ENCODE results near the gene NOTCH1.
A peak's percentile ranks its signal among the peaks of the same experiment; 100 is the strongest.

The NOTCH1 gene

DNA sequence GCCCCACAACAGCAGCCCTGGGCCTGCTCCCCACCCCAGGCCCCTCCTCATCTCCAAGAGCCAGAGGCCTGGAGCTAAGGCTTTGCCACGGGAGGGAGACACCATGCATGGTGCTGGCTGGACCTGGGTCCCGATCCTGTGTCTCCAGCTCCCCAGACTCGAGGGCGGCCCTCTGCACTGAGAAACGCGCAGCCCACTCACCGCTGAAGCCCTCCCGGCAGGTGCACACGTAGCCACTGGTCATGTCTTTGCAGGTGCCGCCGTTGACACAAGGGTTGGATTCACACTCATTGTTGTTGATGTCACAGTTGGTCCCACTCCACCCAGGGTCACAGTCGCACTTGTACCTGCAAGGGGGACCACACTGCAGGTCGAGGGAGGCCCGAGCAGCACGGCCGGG, 32.7 kb downstream of the NOTCH1 start:
- no peak for DNase-seq

- no peak for DNase-seq
Observed at GRCh38 chr9:136512651-136513071, 33.2 kb downstream of the NOTCH1 start.

DNA sequence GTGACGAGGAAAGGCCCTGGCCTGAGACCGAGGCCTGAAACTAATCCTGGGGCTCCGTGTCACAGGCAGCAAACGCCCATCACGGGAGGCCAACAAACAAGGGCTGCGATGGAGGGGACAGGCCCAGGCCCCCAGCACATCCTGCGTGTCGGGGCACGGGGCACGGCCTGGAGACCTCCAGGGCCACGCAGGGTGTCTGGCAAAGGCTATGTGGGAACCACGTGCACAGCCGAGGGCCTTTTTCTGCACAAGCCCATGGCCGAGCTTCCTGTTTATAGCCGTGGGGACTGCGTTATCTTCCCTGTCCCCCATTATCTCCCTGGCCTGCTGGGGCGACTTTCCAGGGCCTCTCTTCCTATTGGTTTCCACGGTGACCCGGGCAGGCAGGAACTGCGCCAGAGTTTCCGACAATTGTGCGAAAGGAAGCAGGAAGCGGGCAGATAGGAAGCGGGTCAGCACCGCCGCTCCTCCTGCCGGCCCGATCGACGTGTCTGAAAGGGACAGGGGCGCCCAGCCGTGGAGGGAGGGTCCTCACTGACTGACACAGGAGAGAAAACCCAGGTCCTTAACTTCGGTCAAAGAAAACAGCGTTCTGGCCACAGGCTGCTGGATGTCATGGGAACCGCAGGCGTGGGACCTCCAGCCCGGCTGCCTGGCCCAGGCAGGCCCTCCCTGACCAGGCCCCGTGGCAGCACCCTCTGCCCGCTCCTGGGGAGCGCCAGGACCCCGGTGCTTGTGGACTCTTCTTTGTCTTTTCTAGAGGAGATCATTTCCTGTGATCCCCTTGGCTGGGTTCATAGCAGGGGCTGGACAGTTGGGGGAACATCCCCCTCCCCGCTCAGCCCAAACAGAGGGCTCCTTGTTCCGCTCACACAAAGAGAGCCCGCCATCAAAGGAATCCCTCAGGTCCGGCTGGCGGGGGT, 33.9 kb downstream of the NOTCH1 start:
- no peak for DNase-seq

DNA sequence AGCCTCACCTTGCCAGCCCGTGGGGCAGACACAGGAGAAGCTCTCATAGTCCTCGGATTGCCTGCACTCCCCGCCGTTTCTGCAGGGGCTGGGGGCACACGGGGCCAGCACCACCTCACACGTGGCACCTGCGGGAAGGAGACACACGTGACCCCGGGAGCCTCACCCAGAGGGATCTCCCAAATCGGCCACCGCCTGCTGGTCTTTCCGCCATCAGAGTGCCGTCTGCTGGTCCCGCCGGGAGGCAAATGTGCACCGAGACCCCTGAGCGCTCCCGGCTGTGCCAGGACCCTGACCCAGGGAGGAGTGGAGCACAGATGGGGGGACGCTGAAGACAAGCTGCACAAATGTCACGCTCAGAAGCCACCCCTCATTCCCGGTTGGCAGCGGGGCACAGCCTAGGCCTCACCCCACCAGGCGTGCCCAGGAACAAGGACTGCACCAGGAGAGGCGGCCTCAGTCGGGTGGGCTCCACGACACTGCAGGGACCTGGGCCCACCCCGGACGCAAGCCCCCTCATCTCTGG, 34.6 kb downstream of the NOTCH1 start:
- no peak for DNase-seq

DNA sequence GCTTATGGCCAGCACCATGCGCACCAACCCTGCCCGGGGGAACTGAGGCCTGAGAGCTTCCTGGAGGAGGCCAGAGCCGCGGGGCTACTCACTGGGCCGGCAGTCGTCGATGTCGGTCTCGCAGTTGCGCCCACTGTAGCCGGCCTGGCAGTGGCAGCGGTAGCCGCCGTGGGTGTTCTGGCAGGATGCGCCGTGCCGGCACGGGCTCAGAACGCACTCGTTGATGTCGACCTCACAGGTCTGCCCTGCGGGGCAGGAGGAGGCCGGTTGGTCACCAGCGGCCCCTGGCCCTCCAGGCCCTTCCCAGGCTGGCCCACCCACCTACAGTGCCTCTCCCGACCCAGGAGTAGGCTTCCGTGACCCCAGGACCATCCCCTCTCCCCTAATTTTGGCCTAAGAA, 35.3 kb downstream of the NOTCH1 start:
- DNase-seq = no peak

DNA sequence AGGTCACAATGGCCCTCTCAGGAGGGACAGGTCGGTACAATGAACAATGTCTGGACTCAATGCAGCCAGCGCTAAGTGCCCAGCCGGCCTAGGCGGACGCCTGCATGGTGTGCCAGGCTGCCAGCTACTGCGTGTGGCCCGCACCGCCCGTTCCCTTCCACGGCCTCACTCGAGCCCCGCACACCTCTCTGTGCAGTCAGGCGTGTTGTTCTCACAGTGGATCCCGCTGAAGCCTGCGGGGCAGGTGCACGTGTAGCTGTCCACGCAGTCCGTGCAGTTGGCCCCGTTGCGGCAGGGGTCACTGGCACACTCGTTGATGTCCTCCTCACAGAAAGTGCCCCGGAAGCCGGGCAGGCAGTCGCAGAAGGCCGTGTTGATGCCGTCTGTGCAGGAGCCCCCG, 36.3 kb downstream of the NOTCH1 start:
- DNase-seq = no peak

GRCh38 chr9:136508729-136509500, 36.9 kb downstream of the NOTCH1 start:
- peak; percentile 12 for DNase-seq

DNA sequence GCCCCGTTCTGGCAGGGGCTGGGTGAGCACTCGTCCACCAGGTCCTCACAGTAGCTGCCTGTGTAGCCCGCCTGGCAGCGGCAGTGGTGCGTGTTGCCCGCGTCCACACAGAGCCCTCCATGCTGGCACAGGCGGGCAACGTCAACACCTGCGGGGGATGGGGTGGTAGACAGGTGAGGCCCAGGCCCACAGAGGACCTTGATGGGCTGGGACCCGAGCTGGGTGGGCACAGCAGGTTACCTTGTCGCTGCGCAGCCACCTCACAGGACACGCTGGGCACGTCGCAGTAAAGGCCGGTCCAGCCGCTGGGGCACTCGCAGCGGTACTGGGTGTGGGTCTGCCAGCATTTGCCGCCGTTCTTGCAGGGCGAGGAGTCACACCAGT, 37.9 kb downstream of the NOTCH1 start:
- no peak for DNase-seq

DNA sequence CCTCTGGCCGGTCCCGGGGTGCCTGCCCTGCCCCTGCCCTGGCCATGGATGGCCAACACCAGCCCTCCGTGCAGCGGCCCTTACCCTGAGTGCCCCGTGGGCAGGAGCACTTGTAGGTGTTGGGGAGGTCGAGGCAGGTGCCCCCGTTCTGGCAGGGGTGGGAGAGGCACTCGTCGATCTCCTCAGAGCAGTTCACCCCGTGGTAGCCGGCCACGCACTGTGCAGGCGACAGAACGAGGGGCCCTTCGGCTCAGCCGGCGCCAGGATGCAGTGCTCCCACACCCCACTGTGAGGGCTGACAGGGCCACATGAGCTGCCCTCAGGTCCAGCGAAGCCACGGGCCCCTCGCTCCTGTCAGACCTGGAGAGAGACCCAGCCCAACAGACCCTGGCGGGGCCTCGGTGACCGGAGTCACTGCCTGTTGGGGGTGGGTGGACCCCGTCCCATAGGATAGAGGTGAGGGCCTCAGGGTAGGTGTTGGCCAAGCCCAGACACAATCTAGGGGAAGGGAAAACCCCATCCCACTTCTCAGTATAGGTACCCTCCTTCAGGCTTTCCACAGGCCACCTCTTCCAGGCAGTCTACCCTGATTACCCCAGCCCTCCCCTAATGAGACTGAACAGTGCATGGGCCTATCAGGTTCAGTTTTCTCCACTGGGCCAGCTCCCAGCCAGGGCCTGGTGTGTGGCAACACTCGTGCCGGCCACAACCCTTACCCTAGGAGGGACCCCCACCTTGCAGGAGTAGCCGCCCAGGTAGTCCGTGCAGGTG, 38.4 kb downstream of the NOTCH1 start:
- DNase-seq = no peak

GRCh38 chr9:136506425-136506824, 39.4 kb downstream of the NOTCH1 start:
- no peak for DNase-seq

DNA sequence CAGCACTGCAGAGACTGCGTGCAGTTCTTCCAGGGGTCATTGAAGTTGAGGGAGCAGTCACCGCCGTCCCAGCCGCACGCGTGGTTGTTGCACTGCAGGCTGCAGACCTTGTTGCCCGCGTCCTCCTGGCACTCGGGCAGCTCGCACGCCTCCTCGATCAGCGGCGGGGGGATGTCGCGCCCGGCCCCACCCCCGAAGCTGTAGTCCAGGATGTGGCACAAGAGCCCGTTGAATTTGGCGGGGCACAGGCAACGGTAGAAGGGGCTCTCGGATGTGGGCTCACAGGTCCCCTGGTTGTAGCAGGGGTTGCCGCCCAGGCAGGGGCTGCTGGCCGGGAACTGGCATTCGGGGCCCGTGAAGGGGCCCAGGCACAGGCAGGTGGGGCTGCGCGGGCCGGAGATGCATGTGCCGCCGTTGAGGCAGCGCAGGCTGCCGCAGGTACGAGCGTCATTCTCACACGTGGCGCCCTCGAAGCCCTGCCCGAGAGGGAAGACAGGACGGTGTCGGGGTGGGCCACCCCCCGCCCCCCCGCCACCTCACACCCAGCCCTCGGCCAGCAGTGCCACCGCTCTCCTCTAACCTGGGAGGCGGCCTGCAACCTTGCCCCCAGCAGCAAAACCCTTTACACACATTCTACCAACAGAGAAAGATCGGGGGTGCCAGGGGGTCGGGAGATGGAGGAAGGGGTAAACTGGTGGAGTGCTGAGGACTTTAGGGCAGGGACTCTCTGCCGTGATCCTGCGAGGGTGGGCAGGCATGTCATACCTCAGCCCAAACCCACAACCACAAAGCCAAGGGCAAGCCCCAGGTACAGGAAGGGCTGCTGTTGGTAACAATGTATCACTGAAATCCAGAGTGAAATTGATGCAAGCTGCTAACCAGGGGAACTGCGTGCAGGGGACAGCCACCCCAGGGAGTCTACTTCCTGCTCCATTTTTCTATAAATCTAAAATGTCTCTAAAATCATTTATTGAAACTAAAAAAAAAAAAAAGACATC, 40.1 kb downstream of the NOTCH1 start:
- no peak for DNase-seq

GRCh38 chr9:136504512-136505348, 41.1 kb downstream of the NOTCH1 start:
- DNase-seq = no peak

- no peak for DNase-seq
Observed at GRCh38 chr9:136502940-136503550, 42.8 kb downstream of the NOTCH1 start.

DNA sequence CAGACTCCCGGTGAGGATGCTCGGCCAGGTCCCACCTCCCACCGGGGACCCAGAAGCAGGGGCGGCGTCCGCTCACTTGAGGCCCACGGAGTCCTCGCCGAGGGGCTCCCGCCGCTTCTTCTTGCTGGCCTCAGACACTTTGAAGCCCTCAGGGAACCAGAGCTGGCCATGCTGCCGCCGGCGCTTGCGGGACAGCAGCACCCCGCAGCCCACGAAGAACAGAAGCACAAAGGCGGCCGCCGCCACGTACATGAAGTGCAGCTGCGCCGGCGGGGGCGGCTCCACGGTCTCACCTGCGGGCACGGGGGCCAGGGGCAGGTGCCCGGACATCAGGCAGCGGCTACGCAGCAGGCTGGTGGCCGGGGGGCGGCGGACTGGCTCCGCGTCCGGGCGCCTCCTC, 43.7 kb downstream of the NOTCH1 start:
- no peak for DNase-seq

DNA sequence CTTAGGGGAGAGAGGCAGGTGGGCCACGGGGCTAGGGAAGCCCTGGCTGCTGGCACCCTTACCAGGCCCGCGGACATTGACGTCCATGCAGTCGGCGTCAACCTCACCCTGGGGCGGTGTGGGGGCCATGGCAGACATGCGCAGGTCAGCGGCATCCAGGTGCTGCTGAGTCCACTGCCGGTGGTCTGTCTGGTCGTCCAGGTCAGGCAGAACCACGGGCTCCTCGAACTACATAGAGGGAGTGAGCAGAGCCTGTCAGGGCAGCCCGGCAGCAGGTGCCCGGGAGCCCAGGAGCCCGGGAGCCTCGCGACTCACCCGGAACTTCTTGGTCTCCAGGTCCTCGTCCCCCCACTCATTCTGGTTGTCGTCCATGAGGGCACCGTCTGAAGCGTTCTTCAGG, 44.2 kb downstream of the NOTCH1 start:
- no peak for DNase-seq

DNA sequence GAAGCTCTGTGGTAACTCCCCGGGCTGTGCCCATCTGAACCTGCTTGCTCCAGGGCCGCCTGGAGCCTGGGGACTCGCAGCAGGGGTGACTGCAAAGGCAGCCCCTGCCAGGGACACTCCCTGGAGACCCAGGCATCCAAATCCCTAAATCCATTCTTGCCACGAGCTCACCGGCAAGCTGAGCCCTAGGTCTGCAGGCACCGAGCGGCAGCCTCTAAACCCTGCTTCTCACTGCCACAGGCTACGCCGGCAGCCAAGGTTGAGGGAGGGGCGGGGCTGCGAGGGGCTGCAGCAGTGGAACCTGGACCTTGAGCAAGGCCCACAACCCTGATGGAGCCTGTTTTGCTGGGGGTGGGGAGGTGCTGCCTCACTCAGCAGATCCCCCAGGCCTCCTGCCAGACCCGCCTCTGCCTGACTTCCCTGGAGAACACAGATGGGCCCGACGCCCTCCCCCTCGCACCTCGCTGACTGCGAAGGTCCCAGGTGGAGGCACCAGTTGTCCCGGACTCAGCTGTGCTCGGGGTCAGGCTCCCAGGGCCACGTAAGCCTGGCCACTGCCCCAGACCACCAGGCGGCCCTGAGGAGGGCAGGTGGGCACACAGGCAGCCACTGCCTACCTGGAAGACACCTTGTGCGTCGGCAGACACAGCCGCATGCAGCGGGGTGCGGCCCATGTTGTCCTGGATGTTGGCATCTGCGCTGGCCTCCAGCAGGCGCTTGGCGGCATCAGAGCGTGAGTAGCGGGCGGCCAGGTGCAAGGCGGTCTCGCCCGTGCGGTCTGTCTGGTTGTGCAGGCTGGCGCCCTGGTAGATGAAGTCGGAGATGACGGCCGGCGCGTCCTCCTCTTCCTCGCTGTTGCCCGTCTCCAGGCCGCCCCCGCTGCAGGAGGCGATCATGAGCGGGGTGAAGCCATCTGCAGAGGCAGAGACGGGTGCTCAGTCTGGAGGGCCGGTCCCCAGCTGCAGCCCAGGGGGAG, 45.6 kb downstream of the NOTCH1 start:
- no peak for DNase-seq

DNA sequence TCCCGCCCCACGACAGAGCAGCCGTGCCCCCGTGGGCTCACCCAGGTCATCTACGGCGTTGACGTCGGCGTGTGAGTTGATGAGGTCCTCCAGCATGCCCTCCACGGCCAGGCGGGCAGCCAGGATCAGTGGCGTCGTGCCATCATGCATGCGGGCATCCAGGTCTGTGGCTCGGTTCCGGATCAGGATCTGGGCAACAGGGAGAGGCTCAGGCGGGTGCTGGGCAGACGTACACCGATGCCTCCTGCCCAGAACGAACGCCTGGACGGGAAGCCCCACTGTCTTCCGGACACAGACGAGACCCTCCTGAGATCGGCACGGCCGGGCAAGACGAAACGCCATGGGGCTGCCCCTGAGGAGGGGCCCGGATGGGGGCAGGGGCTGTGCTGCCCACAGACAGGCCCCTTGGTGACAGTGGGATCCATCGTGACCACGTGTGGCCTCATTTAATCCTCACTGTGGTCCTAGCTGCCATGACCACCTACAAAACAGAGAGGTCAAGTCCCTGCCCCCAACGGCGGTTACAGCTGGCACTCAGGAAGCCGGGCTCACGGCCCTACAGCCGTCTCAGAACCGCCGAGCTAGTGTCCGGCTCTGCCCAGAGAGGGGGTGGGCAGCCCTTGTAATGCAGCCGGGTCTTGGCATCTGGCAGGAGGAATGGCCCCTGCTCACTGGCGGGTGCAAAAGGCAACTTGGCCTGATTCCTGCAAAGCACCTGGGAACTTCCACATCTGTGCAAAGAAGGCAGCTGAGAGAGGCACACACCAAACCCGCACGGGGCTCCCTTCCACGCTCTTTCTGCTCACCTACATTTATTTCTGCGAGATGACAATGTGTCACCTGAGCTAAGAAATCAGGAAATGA, 46.5 kb downstream of the NOTCH1 start:
- DNase-seq = no peak
